ENCODE measurements around the gene DMPK. TPM values are rescaled to one million over a fixed set of nuclear protein-coding genes. Genes with fewer than 3 reads are reported as not detected.

Gene DMPK
- total RNA-seq, 2 donors from 2014 or later, result 52.8 to 88.2 TPM

DNA sequence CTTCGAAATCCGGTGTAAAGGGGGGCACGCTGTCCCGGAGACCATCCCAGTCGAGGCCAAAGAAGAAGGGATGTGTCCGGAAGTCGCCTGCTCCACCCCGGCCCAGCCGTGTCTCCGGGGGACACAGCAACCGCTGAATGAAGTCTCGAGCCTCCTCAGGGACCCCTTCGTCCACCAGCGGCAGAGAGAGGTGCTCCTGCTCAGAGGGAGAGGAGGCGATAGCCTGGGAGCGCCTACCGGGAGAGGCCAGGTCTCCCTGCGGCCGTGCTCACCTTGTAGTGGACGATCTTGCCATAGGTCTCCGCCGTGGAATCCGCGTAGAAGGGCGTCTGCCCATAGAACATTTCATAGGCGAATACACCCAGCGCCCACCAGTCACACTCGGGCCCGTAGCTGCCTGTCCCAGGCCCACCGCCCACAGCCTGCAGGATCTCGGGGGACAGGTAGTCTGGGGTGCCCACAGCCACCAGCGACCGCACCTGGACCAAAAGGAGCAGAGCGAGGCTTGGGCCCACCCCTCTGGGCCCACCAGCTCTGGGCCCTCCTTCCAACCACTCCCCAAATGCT is 4.8 kb downstream of the DMPK start:
- intact Hi-C loops (cut with DNase I), result no loop called here
- H3K9me3 ChIP-seq, result no peaks in the 10 kb centered on the region
- no peak for DNase-seq (ENCODE audit: low spot score)
- WGBS, result 95% methylated on average over 30 of the region's 34 CpGs
- TF ChIP-seq, protein P1, sequence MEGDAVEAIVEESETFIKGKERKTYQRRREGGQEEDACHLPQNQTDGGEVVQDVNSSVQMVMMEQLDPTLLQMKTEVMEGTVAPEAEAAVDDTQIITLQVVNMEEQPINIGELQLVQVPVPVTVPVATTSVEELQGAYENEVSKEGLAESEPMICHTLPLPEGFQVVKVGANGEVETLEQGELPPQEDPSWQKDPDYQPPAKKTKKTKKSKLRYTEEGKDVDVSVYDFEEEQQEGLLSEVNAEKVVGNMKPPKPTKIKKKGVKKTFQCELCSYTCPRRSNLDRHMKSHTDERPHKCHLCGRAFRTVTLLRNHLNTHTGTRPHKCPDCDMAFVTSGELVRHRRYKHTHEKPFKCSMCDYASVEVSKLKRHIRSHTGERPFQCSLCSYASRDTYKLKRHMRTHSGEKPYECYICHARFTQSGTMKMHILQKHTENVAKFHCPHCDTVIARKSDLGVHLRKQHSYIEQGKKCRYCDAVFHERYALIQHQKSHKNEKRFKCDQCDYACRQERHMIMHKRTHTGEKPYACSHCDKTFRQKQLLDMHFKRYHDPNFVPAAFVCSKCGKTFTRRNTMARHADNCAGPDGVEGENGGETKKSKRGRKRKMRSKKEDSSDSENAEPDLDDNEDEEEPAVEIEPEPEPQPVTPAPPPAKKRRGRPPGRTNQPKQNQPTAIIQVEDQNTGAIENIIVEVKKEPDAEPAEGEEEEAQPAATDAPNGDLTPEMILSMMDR (IDR thresholded peaks at IDR 0.05), result no peak
- TF ChIP-seq POLR2A (IDR thresholded peaks at IDR 0.05) (no peak), POLR2AphosphoS5 (IDR thresholded peaks at IDR 0.05) (no peak)
- H3K36me3 ChIP-seq, result peaks cover 0 to 17% of the 10 kb centered on the region in 2 donors
- peaks cover 12% of the 10 kb centered on the region for H3K4me1 ChIP-seq (replicated peaks)
- H3K27ac ChIP-seq, result no peak overlapping the region
- H3K27me3 ChIP-seq (replicated peaks; ENCODE audit: insufficient read depth), result no peaks in the 10 kb centered on the region
- no peak overlapping the region for H3K4me3 ChIP-seq

DNA sequence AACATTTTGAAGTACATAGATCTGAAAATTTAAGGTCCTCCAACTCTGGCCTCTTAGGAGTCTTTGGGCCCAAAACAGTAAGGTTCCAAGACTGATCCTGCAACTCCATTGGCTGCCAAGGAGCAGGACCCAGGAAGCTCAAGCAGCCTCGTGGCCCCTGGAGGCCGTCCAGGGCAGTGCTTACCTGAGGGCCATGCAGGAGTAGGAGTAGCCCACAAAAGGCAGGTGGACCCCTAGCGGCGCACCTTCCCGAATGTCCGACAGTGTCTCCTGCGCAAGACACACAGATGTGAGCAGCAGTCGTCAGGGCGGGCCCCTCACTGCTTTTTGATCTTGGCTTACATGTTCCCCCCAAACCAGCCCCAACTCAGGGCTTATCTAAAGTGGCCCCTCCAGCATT is 7.5 kb downstream of the DMPK start:
- Histone ChIP-seq H3K36me3 (peaks cover 0 to 17% of the 10 kb centered on the region in 2 donors), H3K4me3 (no peak overlapping the region), H3K4me1 (replicated peaks) (peaks cover 6% of the 10 kb centered on the region), H3K9me3 (no peaks in the 10 kb centered on the region), H3K27me3 (replicated peaks; ENCODE audit: insufficient read depth) (no peaks in the 10 kb centered on the region), H3K27ac (no peak overlapping the region)
- DNase-seq (ENCODE audit: low spot score), result no peak
- TF ChIP-seq, protein P1 (IDR thresholded peaks at IDR 0.05), result no peak
- TF ChIP-seq POLR2A (IDR thresholded peaks at IDR 0.05) (no peak), POLR2AphosphoS5 (IDR thresholded peaks at IDR 0.05) (no peak)
- intact Hi-C loops (cut with DNase I), result no loop called here
- 82% methylated on average over 9 of the region's 9 CpGs for WGBS

DNA sequence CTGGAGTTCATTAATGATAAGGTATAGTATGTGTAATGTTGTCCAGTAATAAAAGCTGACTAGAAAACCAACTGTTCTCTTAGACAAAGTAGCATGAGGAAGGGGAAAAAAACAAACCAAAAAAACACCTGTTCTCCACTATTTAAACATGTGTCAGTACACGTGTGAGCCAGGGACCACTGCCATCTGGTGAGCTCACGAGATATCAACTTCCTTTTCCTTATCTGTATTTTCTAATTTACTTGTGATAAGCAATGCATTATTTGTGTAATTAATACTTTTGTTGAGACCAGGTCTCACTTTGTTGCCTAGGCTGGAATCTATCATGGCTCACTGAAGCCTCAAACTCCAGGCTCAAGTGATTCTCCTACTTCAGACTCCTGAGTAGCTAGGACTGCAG is 8.9 kb downstream of the DMPK start:
- DNase-seq (ENCODE audit: low spot score), result no peak
- 21% methylated on average over 2 of the region's 2 CpGs for WGBS
- H3K27ac ChIP-seq, result no peak overlapping the region

DNA sequence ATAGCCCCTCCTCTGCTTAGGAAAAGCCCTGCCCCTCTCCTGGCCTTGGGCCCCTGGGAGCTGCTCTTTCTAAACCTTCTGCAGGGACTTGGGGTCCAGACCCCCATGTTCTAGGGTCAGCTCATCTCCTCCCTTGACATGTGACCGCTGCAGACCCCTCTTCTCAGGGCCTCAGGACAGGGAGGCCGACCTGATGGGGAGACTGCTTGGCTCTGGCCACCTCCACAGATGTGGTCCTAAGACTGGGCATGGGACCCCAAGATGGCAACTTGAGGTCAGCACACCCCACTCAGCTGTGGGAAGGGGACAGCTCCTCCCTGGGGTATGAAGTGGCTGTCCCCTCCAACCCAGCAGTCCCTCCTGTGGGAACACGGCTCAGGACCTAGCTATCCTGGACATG is 9.4 kb downstream of the DMPK start:
- Histone ChIP-seq H3K4me3 (no peak overlapping the region), H3K4me1 (replicated peaks) (peaks cover 4% of the 10 kb centered on the region), H3K36me3 (peaks cover 0 to 10% of the 10 kb centered on the region in 2 donors), H3K27ac (no peak overlapping the region), H3K9me3 (no peaks in the 10 kb centered on the region), H3K27me3 (replicated peaks; ENCODE audit: insufficient read depth) (no peaks in the 10 kb centered on the region)
- WGBS, result 85% methylated on average over 3 of the region's 3 CpGs
- TF ChIP-seq, protein P1 (IDR thresholded peaks at IDR 0.05), result no peak
- no peak for TF ChIP-seq POLR2A (IDR thresholded peaks at IDR 0.05)
- no peak for TF ChIP-seq POLR2AphosphoS5 (IDR thresholded peaks at IDR 0.05)
- intact Hi-C loops (cut with DNase I), result no loop called here
- no peak for DNase-seq (ENCODE audit: low spot score)

More for the DNA sequence above, 8.9 kb downstream of the DMPK start:
- Histone ChIP-seq H3K27me3 (replicated peaks; ENCODE audit: insufficient read depth) (no peaks in the 10 kb centered on the region), H3K9me3 (no peaks in the 10 kb centered on the region), H3K4me1 (replicated peaks) (peaks cover 4% of the 10 kb centered on the region), H3K4me3 (no peak overlapping the region), H3K36me3 (peaks cover 0 to 15% of the 10 kb centered on the region in 2 donors)
- TF ChIP-seq POLR2A (IDR thresholded peaks at IDR 0.05), result no peak
- no peak for TF ChIP-seq POLR2AphosphoS5 (IDR thresholded peaks at IDR 0.05)
- TF ChIP-seq, protein P1 (IDR thresholded peaks at IDR 0.05), result no peak
- intact Hi-C loops (cut with DNase I), result no loop called here

DNA sequence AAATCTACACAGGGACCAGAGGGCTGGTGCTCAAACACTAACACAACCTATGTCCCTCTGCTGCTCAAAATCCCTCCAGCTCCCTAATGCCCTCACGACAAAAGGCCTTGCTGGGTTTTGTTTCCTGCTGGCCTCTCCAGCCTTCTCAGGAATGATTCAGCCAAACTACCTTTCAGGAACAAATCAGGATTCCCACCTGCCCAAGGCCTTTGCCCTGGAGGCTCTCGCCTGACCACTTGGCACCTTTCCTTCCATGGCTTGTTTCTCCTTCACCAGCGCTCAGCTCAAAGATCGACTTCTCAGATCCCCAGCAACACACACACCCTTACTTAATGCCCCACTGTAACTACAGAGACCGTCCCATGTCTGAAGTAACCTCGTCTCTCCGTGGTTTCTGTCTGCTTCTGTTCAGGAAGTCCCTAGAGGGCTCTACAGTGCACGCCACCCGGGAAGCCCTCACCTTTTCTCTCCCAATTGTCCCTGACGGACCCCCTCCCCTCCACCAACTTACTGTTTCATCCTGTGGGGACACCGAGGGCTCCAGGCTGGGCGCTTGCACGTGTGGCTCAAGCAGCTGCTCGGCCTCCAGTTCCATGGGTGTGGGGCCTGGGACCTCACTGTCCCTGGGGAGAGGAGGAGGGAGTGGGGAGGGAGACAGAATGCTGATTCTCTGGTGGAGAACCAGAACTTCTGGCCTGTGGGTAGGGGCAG is 10.0 kb downstream of the DMPK start:
- TF ChIP-seq POLR2AphosphoS5 (IDR thresholded peaks at IDR 0.05) (no peak), POLR2A (IDR thresholded peaks at IDR 0.05) (no peak)
- TF ChIP-seq, protein P1 (IDR thresholded peaks at IDR 0.05), result no peak
- H3K9me3 ChIP-seq, result no peaks in the 10 kb centered on the region
- peaks cover 0 to 4% of the 10 kb centered on the region in 2 donors for H3K36me3 ChIP-seq
- peaks cover 4% of the 10 kb centered on the region for H3K4me1 ChIP-seq (replicated peaks)
- H3K27me3 ChIP-seq (replicated peaks; ENCODE audit: insufficient read depth), result no peaks in the 10 kb centered on the region
- DNase-seq (ENCODE audit: low spot score), result no peak
- intact Hi-C loops (cut with DNase I), result no loop called here
- WGBS, result 79% methylated on average over 14 of the region's 14 CpGs
- H3K4me3 ChIP-seq, result no peak overlapping the region
- peak overlapping the region in 1 of 2 donors; percentile 97 for H3K27ac ChIP-seq
